ENCODE data around the gene PFKL.

GRCh38 chr21:44321846-44322450 lies 22.1 kb downstream of the PFKL start:
- TF ChIP-seq, protein P1, sequence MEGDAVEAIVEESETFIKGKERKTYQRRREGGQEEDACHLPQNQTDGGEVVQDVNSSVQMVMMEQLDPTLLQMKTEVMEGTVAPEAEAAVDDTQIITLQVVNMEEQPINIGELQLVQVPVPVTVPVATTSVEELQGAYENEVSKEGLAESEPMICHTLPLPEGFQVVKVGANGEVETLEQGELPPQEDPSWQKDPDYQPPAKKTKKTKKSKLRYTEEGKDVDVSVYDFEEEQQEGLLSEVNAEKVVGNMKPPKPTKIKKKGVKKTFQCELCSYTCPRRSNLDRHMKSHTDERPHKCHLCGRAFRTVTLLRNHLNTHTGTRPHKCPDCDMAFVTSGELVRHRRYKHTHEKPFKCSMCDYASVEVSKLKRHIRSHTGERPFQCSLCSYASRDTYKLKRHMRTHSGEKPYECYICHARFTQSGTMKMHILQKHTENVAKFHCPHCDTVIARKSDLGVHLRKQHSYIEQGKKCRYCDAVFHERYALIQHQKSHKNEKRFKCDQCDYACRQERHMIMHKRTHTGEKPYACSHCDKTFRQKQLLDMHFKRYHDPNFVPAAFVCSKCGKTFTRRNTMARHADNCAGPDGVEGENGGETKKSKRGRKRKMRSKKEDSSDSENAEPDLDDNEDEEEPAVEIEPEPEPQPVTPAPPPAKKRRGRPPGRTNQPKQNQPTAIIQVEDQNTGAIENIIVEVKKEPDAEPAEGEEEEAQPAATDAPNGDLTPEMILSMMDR (conservative IDR thresholded peaks at IDR 0.05 in 1 of 2, IDR thresholded peaks at IDR 0.05 in 1 of 2; ENCODE audit: low read depth in 1 of 2, low read length in 2 of 2), result no peak
- no peak for TF ChIP-seq EZH2 (IDR thresholded peaks at IDR 0.05; ENCODE audit: low read length, missing control alignments)
